SIG-M5 treated with dmso at 0.1 percent for 504 hours (cell line): ENCODE data around the gene MEGF6.

Source experiments
- DNase-seq: peaks from one replicate; lab custom pipeline; 2025; ENCODE audit not compliant: unreplicated experiment; lab: John Stamatoyannopoulos, UW

The MEGF6 gene

DNA sequence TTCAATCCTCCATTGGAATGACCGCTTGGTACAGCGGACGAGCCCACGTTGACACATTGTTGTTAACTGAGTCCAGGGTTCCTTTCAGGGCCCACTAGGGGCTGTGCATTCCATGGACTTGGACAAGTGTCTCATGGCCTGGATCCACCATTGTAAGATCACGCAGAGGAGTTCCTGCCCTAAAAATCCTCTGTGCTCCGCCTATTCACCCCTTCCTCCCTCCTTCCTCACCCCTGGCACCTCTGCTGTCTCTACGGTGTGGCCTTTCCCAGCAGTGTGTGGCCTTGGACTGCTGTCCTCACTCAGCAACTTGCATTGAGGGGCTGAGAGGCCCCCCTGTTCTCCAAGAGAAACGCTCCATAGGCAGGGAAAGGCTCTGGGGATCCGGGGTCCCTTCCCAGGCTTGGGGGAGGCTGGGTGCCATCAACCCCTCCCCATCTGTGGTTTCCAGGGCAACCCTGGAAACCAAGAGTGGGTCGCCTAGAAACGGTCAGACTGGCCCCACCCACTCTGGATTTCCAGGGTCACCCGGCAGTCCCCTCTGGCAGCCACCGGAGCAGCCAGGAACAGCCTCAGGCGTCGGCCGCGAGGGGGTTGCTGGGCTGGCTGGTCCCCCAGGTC lies 50.9 kb downstream of the MEGF6 start:
- no peak for DNase-seq

DNA sequence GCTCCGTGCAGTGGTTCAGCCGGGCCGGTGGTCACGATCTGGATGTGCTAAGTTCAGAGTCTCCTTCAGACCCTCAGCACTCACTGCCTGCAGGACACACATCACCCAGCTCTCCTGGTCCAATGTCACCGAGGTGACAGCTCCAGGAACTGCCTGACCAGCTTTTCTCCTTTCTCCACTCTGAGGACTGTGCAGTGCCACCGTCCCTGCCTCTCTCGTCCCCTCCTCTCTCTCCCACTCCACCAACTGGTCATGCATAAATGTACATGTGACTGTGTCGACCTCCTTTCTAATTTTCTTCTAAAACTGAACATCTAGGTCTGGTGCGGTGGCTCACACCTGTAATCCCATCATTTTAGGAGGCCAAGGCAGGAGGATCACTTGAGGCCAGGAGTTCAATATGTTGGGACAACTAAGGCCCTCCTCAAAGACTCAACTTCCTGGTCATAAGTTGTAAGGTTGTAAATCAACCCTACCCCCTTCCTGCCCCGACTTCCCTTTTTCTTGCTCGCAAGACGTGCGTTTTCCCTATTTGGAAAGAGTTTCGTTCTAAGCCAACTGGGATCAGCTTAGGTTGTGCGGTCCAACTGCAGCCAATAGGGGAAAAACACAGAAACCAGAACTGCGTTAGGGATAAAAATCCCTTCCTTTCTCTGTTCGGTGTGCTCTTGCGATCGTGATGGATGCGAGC lies 53.1 kb downstream of the MEGF6 start:
- DNase-seq: no peak

DNA sequence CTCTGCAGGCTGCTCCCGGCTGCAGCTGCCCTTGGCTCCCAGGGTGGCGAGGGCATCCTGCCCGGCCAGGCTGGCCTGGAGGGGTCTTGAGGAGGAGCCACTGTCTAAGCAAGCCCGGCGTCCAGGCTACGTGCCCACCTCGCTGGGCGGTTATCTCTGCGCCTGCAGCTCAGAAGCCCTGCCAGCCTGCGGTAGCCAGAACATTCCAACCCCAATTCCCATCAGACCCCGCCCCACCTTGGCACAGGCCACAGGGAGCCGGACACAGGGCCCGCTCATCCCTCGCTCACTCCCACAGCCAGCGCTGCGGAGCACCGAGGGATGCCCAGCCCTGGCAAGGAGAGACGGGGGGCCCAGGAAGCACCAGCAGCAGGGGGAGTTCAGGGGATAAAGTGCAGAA lies 53.9 kb downstream of the MEGF6 start:
- no peak for DNase-seq

DNA sequence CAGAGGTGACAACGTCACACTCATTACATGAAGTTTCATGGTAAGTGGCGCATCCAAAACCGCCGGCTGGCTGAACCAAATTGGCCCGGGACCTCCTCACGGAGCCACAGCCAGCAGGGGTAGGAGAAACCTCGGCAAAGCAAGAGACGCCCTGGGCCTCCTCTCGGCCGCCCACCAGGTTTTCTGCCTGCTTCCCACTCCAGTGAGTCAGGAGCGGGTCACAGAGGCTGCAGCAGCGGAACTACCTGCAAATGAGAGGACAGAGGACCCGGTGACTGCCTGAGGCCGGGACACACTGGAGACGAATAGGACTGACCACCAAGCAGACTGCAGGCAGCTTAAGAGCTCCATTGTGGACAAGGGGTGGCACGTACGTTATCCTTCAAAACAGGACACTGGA lies 55.0 kb downstream of the MEGF6 start:
- DNase-seq: no peak

DNA sequence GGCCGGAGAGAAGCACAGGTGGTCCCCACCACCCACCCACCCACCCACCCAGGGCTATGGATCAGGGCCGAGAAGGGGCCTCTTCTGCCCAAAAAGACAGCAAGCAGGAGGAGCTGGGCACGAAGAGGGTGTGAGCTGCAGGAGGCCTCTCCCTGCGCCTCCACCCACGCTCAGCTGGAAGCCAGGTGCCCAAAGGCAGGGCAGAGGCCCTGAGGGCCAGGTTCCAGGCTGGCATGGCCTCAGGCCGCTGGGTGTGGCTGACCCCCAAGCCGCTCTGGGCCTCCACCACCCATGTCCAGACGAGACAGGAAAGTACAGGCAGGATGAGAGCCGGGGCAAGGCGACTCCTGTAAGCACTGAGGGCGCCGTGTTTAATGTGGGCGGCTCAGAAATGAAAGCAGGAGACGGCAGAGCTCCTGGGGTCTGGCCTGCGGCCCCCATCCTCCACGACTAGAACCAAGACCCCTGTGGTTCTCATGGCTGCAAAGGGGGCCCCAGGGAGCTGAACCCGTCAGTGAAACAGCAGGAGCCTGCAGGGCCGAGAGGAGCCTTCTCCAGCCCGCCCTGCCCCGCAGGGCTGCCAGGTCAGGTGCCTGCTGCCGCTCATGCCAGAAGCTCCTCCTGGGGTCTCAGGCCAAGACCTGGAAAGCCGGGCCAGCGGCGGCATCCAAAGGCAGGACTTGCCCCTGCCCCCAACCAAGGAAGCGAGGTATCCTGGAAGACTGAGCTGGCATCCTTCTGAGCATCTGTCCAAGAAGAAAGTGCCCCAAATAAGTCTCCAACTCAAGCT lies 56.0 kb downstream of the MEGF6 start:
- no peak for DNase-seq

DNA sequence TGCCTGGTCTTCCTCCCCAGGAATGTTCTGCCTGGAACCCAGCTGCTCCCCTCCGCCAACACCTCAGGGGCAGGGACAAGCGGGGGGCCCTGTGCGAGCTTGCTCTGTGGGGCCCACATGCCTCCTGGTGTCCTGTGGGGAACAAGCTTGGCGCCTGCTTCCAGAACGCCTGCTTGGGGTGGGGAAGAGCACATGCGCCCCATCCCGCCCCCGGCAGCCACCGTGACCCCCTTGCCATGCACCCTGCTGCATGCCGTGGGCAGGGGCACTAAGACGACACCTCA lies 57.4 kb downstream of the MEGF6 start:
- no peak for DNase-seq

DNA sequence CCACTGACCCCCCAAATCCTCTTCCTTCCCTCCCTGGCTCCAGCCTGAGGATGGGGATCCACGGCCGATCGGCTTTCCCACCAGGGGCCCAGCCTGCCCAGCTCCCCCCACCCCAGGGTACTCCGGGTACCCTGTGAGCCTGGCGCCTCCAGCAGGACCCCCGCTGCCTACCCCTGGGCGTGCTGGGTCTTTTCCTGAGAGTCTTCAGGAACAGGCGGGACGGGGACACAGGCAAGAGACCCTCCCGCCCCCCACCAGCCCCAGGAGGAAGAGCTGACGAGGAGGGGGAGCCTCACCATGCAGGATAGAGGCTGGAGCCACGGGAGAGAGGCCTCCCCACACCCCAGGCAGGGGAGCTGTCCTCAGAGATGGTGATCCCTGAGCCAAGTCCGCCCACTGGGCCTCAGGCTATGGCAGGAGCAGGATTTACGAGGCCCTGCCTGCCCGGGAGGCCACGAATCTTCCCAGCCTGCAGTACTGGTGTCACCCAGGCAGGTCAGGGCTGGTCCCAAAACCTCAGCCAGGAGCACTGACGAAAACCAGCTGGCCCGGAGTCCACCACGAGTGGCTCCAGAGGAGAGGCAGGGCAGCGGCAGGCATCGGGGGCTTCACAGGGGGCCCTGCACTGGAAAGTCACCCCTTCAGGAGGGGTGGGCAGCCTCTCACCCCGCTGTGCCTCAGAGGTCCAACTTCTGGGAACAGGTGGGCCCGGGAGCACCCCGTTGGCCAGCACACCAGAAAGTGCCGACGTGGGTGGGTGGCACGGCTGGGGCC lies 58.0 kb downstream of the MEGF6 start:
- DNase-seq: no peak

DNA sequence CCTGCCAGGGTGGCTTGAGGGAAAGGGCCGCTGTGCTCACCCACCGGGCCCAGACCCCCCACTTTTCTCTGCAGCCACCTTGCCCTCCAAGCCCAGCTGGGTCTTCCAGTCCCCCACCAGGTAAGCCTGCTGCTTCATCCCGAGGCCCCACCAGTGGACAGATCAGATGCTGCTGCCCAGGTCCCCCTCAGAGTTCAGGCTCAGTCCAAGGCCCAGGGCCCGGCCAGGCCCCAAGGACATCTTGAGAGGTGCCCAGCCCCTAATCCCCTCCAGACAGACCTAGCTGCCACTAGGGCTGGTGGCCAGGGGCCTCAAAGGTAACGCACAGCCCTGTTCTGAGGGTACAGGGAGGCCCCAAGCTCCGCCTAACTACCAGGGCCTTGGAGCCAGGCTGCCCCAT lies 58.6 kb downstream of the MEGF6 start:
- no peak for DNase-seq

DNA sequence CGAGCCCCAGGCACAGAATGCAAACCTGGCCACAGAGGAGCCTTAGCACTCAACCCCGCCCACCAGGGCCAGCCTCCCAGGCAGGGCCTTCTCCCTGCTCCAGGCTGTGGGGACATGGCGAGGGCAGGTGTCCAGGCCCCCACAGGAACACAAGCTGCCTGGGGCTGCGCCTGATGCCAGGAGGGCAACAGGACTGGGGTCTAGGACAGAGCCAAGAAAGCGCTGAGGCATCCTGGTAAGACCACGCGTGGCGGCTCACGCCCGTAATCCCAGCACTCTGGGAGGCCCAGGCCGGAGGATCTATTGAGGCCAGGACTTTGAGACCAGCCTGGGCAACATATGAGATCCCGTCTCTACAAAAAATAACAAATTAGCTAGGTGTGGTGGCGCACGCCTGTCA lies 59.1 kb downstream of the MEGF6 start:
- DNase-seq: no peak

DNA sequence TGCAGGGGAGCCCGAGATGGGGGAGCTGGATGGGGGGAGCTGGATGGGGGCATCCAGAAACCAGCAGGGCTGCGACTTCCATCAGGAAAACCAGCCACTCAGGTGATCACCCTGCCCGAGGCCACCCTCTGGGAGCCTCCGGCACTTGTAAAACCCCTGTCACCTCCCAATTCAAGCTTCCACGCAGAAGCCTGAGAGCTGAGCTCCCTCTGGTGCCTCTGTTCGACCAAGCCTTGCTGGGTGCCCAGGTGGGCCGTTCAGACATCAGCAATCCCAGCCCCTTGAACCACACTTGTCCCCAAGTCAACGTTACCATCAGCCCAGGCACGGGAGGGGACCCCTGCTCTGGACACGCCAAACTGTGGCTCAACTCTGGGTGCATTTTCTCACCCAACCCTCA lies 59.6 kb downstream of the MEGF6 start:
- no peak for DNase-seq

DNA sequence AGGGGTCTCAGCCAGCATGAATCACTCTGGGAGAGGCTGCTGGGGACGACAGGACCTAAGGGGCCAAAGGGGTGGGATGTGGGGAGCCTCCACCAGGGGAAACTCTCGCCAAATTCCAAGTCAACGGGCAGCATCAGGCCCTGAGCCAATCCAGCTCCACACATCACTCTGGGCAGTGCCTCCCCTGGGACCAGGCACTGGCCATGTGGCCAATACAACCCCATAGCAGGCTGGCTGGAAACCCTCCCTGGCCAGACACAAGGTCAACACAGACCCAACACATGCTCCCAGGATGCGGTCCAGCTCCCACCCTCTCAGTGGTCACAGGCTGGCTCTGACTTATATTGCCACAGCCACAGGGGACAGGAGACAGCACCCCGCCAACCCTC lies 60.0 kb downstream of the MEGF6 start:
- no peak for DNase-seq

DNA sequence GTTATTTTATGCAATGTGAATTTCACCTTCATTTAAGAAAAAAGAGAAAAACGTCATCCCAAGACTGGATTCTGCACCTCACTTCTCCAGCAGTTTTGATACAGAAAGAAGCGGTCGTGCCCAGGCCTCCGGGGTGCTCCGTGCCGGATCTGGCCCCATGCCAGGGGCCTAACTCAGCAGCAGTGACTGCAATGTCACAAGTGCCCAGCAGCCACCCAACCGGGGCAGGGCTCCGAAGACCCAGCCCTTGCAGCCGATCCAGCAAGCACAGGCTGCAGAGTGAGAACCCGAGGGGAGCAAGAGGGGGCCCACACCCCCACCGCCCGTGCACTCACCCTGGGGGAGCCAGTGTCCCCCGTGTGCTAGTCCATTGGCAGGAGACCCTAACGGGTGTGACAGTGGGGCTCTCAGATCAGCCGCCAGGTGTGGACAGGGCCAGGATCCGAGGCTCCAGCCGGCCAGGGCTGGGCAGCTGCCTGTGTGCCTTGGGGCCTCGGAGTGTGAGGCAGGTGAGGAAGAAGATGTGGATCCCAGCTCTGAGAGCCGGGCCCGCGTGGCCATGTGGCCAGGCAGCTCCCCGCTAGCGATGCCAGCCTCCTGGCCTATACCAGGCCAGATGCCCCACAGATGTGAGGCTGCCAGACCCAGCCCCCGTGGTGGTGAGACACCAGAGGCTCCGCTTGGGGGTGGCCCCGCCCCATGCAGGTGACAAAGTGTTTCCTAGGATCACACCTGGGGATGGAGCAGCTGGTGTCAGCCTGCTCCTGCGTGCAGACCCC lies 60.6 kb downstream of the MEGF6 start:
- DNase-seq: no peak

DNA sequence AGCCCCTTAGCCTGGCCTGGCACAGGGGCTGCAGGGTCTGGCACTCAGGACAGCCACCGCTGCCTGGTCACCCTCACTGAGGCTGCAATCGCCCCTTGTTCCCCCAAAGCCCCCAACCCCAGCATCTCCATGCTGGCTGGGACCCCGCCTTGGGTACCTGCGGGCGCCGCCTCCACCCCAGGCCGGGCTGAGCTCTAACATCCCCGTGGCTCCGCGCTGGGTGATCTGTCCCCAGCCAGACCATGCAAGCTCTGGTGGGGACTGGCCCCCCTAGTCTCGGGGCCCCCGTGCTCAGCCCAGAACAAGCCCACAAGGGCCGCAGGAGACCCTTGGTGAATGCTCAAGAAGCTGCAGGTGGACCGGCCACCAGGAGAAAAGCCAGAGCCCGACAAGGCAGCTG lies 62.4 kb downstream of the MEGF6 start:
- DNase-seq: no peak

DNA sequence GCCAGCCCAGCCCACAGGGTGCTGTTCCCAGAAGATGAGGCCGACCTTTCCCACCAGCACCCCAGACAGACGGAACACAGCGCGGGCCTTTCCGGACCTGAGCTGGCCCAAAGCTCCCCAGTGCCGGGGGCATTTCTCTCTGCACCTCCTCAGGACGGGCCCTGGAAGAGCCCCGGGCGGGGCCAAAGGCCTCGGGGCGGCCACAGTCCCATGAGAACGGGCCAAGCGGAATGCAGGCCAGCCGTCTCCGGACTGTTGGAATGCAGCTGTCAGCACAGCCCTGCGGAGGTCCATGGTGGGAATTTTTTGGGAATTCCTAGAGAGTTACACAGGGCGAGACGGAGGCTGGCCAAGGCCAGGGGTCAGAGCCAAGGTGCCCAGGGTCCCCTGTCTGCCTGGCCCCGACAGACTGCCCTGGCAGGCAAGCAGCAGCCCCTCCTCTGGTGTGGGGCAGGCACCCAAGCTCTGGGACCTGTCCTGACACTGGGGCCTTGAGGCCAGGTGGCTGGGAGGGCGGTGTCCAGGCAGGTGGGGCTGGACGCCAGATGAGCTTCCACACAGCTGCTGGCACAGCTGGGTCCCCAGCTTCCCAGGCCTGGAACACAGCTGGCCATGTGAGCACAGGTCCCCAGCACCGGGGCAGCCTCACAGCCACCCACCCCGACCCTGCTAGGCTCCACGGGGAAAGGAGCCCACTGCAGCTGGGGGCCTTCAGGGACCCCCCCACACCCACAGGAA lies 63.0 kb downstream of the MEGF6 start:
- no peak for DNase-seq

DNA sequence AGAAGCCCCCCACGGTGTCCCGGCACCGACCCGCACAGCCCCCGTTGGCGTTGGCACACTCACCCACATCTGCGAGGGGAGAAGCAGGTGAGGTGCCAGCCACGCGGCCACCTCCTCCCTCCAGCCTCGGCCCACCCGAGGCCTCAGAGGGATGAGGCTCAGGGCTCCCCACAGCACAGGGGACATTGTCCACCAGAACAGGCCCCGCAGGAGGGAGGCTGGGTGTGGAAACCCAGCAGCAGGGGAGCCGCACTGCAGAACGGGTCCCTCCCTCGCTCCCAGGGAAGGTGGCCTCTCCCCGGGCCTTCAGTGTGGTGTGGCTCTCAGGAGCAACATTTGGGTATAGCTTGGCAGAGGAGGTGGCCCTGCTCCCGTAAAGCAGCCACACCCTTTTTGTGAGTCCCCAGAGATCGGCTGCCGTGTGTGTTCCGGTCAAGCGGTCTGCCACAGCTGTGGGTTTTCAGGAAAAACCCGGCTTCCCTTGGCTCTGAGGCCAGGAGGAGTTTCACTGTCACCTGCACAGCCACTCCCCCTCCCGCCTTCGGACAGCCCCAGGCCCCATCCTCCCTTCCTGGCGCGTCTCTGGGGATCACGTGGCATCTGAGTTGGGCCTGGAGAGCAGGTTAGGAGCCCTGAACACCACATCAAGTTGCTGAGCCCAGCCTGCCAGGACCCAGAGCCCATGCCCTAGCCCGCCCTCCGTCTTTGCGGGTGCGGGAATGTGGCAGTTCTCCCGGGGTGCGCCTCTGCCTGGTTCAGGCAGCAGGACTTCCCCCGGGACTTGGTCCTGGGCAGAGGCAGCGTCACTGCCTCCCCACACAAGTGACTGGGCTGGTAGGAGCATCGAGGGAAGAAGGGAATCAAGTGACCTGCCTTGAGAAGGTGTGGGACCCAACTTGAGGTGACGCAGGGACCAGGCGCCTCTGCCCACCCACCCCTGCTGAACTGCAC lies 64.0 kb downstream of the MEGF6 start:
- DNase-seq: no peak

DNA sequence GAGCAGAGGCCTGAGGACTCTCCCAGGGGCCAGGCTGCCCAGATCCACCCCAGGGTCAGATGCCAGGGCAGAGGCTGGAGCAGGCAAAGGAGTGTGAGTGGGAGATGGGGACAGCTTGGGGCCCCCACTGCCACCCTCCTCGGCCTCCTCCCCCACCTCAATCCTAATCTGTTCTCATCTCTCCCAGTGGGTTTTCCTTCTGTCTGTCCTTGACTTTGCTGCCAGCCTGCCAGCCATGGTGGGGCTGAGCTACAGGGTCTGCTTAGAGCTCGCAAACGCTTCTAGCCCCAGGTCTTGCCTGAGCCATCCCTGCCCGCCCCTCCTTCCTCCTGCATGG lies 65.3 kb downstream of the MEGF6 start:
- no peak for DNase-seq

DNA sequence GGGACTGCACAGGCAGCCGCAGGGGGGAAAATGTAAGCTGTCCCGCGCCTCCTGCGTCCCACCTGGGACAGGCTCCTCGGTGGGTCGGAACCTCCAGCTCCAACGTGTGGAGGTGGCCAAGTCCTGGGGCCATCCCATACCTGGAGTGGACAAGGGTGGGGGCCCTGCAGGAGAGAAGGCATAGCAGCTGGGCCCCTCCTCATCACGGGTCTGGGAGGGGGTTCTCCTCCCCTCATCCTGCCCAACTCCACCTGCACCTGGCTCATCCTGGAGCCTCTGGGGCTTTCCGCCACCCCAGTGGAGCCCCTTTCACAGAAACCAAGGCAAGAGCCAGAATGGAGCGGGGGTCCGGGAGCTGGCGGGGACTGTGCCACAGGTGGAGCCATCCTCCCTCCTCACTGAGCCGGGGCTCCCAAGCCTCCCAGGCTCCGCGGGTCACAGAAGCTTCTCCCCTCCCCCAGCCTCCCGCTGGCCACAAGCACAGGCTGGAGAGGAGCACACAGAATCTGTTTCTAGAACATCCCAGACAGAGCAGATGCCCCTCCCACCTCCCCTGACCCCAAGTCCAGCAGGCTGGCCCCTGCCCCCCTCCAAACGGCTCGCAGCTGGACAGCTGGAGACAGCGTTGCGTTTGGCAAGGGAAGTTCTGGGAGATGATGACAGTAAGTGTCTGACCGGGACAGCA lies 65.8 kb downstream of the MEGF6 start:
- no peak for DNase-seq

DNA sequence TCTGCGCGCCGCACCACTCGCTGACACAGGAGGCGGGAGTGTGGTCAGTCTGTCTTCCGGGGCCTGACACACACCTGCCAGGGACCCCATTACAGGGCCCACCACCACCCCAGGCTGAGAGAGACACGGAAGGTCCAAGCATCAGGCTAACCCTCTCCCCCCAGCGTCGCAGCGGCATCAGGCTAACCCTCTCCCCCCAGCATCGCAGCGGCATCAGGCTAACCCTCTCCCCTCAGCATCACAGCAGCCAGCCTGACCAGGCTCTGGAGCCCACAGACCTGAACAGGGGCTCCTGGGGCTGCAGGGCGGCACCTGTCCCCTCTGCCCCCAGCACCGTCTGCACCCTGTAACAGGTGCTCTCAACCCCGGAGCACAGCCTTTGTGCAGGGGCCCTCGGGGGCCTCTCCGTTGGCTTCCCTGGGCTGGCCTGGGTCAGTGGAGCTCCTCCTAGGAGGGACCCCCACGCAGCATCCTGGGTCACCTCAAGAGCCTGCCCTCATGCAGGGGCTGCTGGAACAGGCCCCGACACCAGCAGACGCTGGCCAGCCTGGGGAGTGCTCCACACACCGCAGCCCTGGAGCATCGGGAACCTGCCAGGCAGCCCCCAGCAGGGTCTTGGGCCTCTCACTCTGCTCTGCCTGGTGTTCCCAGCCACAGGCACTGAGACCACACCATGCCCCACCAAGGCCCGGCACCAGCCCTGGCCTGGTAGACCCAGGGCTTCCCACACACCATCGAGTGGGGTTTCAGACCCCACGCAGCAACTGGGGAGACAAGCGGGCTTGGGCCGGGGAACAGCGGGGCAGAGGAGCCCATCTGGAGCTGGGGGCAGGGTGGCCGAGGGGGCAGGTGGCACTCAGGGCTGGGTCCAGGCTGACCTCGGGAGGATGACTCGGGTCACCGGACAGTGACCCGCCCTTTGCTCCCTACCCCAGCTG lies 67.0 kb downstream of the MEGF6 start:
- no peak for DNase-seq
